Right atrium auricular region (tissue), 2 donors: Measurements from ENCODE around the gene KRTCAP2. TPM values are rescaled to one million over a fixed set of nuclear protein-coding genes. Genes with fewer than 3 reads are reported as not detected.
"Not testable (repeated sequence)": the region's sequence is repeated elsewhere in the genome, so short reads cannot be mapped to it uniquely, and the experiment has no call there.

Experiments used
- DNase-seq: peaks from one replicate; pipeline ENCODE4 v3.0.0-alpha.2; 2019; ENCODE audit warnings: low spot score
- H3K27ac ChIP-seq, 2 donors: fragments of 200-600 bp; sonication (generic); 1 replicate in 1 of 2; 2 replicates in 1 of 2; pipeline ENCODE4 v1.5.1; 2016 to 2019
- H3K27me3 ChIP-seq, 2 donors: fragments of 200-600 bp; sonication (generic); one replicate each; pipeline versions ENCODE4 v1.5.1 to v1.6.0; 2017 to 2019
- H3K36me3 ChIP-seq: fragments of 200-600 bp; sonication (generic); one replicate; pipeline ENCODE4 v1.5.1; 2016
- H3K4me1 ChIP-seq, 2 donors: fragments of 200-600 bp; sonication (generic); one replicate each; pipeline versions ENCODE4 v1.5.1 to v1.6.0; 2017 to 2019
- H3K4me3 ChIP-seq, 2 donors: fragments of 200-600 bp; sonication (generic); 1 replicate in 1 of 2; 2 replicates in 1 of 2; pipeline ENCODE4 v1.5.1; 2017 to 2019; ENCODE audit warnings: mild to moderate bottlenecking in 1 of 2, moderate library complexity in 1 of 2
- H3K9me3 ChIP-seq, 2 donors: fragments of 200-600 bp; sonication (generic); one replicate each; pipeline ENCODE4 v1.5.1; 2019
- CTCF ChIP-seq, 2 donors: fragments of 200-600 bp; sonication (generic); IDR thresholded peaks; one replicate each; pipeline ENCODE4 v1.5.1; 2019; ENCODE audit warnings: antibody characterized with exemption in 2 of 2
- total RNA-seq, 2 donors: library from RNA; depleted of rRNA; stranded (reverse); fragments of >200 nt; gene quantifications; one replicate each; pipeline ENCODE4 v1.1.0, GENCODE V29; 2016

Gene KRTCAP2
- total RNA-seq, 2 donors from 2014 or later, result 124 to 147 TPM

GRCh38 chr1:155158991-155159390 is 14.1 kb downstream of the KRTCAP2 start:
- DNase-seq, result no peak
- Histone ChIP-seq H3K36me3 (no peaks in the 10 kb centered on the region), H3K4me3 (no peak overlapping the region), H3K27me3 (no peaks in the 10 kb centered on the region), H3K27ac (no peak overlapping the region), H3K4me1 (no peaks in the 10 kb centered on the region), H3K9me3 (no peaks in the 10 kb centered on the region)
- TF ChIP-seq CTCF (IDR thresholded peaks at IDR 0.05), result no peak

GRCh38 chr1:155155996-155156643 is 17.0 kb downstream of the KRTCAP2 start:
- not testable (repeated sequence) for H3K27ac ChIP-seq, H3K36me3 ChIP-seq, DNase-seq, H3K4me1 ChIP-seq, H3K9me3 ChIP-seq, H3K4me3 ChIP-seq, H3K27me3 ChIP-seq

GRCh38 chr1:155145491-155145890 is 27.6 kb downstream of the KRTCAP2 start:
- Histone ChIP-seq H3K36me3 (no peaks in the 10 kb centered on the region), H3K27me3 (no peaks in the 10 kb centered on the region), H3K27ac (no peak overlapping the region), H3K9me3 (no peaks in the 10 kb centered on the region), H3K4me3 (no peak overlapping the region), H3K4me1 (no peaks in the 10 kb centered on the region)
- DNase-seq, result no peak
- no peak for TF ChIP-seq CTCF (IDR thresholded peaks at IDR 0.05)

- Histone ChIP-seq H3K27me3 (no peaks in the 10 kb centered on the region), H3K36me3 (no peaks in the 10 kb centered on the region), H3K27ac (no peak overlapping the region), H3K9me3 (no peaks in the 10 kb centered on the region), H3K4me1 (peaks cover 0 to 28% of the 10 kb centered on the region in 2 donors), H3K4me3 (no peak overlapping the region)
- DNase-seq, result no peak
- no peak for TF ChIP-seq CTCF (IDR thresholded peaks at IDR 0.05)
These were observed 31.4 kb downstream of the KRTCAP2 start for GRCh38 chr1:155141749-155142148.

- no peak for DNase-seq
- H3K9me3 ChIP-seq, result no peaks in the 10 kb centered on the region
- H3K27ac ChIP-seq, result peak overlapping the region; percentile 85 to 91
- H3K4me1 ChIP-seq, result peaks cover 0 to 33% of the 10 kb centered on the region in 2 donors
- H3K36me3 ChIP-seq, result no peaks in the 10 kb centered on the region
- no peaks in the 10 kb centered on the region for H3K27me3 ChIP-seq
- H3K4me3 ChIP-seq, result peak overlapping the region; percentile 70 to 86
- no peak for TF ChIP-seq CTCF (IDR thresholded peaks at IDR 0.05)
These were observed 32.5 kb downstream of the KRTCAP2 start for GRCh38 chr1:155140630-155140953.

GRCh38 chr1:155139895-155140629 is 33.0 kb downstream of the KRTCAP2 start, which contains the start of gene DPM3:
Gene DPM3, minus strand, starts transcription at chr1:155140531. Its CDS starts 291 bp downstream, at chr1:155140240.
- TF ChIP-seq CTCF (IDR thresholded peaks at IDR 0.05), result peak in 1 of 2 donors; percentile 13
- Histone ChIP-seq H3K9me3 (no peaks in the 10 kb centered on the region), H3K36me3 (no peaks in the 10 kb centered on the region), H3K27me3 (no peaks in the 10 kb centered on the region), H3K27ac (peak within 1 kb of the TSS; percentile 85 to 91), H3K4me1 (peaks cover 0 to 37% of the 10 kb centered on the region in 2 donors), H3K4me3 (peak within 1 kb of the TSS; percentile 70 to 86)
- DNase-seq, result peak; percentile 90
